GM12873 (cell line): Measurements from ENCODE around the gene RGS3.

Experiments
- TF ChIP-seq, protein P1 (sequence below): IDR thresholded peaks from 2 replicates; pipeline ENCODE4 v1.5.1; 2012; ENCODE audit warnings: low read depth, mild to moderate bottlenecking, moderate library complexity, low read length, control low read depth; ENCODE audit not compliant: insufficient read depth; ENCODE audit errors: missing control alignments

The RGS3 gene

DNA sequence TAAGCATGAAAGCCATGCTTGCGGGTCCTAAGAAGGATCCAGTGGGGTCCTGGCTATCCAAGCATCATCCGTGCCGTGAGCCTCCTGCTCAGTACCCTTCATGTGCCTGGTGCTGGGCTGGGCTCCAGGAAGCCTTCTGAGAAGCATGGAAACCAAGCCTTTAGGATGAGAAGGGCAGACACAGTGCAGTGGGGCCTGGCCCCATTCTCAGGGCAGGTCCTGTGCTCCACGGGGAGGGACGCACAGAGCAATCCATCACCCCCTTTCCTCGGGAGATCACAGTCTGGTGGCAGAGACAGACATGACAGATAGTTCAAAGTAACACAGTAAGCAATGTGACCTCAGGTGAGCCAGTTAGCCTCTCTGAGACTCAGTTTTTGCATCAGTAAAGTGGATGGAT is 76.9 kb downstream of the RGS3 start:
- TF ChIP-seq, protein P1, sequence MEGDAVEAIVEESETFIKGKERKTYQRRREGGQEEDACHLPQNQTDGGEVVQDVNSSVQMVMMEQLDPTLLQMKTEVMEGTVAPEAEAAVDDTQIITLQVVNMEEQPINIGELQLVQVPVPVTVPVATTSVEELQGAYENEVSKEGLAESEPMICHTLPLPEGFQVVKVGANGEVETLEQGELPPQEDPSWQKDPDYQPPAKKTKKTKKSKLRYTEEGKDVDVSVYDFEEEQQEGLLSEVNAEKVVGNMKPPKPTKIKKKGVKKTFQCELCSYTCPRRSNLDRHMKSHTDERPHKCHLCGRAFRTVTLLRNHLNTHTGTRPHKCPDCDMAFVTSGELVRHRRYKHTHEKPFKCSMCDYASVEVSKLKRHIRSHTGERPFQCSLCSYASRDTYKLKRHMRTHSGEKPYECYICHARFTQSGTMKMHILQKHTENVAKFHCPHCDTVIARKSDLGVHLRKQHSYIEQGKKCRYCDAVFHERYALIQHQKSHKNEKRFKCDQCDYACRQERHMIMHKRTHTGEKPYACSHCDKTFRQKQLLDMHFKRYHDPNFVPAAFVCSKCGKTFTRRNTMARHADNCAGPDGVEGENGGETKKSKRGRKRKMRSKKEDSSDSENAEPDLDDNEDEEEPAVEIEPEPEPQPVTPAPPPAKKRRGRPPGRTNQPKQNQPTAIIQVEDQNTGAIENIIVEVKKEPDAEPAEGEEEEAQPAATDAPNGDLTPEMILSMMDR: no peak

DNA sequence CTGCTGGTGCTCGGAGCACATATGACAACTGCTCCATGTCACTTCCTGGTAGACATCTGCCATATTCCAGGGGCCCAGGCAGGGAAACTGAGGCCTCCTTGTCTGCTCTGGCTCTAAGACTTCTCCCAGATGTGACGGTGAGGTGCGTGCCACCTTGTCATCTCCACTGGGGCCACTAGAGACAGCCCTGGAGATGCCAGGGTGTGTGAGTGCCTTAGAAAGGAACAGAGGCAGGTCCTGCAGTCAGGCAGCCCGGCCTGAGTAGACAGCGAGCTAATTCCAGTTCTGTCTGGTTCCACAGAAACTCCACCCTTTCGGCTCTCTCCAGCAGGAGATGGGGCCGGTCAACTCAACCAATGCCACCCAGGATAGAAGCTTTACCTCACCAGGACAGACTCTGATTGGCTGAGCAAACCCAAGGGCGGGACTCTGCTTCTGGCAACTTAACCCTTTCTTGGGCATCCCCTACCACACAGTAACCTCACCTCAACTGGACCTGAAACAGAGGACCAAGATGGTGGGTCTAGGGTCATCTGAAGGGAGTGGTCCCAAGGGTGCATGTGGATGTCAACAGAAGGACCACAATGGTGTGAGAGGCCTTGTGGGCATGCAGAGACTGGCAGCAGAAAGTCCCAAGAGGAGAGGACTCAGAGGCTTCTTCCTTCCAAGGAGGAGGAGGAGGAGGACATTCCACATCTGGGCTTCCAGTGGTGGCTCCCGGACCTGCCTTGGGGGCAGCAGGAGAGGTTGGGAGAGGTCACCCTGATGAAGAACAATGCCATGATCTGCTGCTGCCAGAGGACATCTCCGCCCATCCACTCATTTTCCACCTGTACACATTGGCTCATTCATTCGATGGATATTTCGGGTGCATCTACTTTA is 77.7 kb downstream of the RGS3 start:
- TF ChIP-seq, protein P1: no peak

DNA sequence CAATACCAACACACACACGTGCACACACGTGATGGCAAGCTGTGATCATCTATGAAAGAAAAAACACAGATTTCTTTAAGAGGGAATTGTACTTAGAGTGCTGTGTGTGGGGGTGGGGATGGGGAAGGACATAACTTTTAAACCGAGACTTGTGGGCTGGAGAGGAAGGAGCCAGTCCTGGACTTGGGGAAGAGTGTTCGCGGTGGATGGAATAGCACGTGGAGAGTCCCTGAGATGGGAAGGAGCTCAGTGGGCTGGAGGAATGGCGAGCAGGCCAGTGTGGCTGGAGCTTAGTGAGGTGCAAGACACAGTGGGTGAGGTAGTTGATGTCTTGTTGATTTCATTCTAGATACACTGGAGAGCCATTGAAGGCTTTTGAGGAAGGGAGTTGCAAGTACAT is 78.5 kb downstream of the RGS3 start:
- TF ChIP-seq, protein P1: no peak

DNA sequence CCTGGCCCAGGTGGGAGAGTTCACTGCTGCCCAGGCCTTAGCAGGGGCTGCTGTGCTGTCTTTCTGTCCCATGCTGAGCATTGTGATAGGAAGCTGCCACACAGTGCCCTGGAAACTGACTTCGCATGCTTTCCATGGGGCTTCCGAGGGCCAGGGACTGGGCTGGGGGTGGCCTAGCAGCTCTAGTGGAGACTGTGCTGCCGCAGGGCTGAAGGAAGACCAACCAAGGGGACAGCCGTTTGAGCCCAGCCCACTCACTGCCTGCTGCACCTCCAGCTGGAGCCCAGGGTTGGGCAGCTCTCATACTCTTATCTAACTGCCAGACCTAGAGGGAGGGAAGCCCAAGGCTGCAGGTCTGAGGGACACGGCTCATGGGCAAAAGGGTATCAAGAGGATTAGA is 79.2 kb downstream of the RGS3 start:
- TF ChIP-seq, protein P1: no peak

DNA sequence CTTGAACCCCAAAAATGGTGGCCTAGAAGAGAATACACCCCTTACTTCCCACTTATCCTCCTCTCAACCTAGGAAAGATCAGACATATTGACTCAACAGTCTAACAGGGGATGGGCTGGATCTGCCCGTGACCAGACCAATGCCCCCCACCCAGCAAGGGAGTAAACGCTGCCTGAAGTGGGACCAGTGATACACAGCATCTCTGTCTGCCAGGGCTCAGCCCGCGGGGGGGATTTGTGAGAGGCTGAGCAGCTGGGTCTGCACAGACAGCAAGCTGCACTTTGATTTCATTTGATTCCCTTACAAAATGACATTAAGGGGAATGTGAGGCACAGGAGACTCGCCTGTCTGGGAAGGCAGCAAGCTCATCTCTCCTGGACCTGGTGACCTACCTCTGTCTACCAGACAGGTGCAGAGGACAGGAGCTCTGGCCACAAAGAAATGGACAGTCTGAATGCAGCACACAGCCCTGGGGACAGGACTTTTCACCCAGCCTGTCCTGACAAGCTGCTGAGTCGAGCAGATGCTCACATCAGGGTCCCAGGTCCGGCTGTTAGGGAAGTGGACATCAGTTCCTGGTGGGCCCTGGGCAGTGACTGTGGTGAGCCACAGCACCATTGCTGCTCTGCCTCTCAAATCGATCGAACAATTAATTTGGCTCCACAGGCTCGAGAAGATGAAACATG is 79.9 kb downstream of the RGS3 start:
- TF ChIP-seq, protein P1: no peak

DNA sequence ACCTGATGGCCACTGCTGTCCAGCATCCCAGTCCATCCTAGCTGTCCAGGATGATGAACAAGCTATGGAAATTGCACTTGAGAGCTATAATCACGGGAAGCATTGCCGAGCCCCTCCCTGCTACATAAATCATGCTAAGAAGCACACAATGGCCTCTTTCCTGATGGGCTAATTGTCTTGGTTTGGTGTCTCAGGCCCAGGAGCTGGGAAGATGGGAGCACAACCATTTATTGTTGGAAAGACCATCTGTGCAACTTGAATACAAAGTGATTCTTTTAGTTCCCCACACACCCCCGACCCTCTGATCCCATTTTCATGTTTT is 80.4 kb downstream of the RGS3 start:
- TF ChIP-seq, protein P1: no peak

DNA sequence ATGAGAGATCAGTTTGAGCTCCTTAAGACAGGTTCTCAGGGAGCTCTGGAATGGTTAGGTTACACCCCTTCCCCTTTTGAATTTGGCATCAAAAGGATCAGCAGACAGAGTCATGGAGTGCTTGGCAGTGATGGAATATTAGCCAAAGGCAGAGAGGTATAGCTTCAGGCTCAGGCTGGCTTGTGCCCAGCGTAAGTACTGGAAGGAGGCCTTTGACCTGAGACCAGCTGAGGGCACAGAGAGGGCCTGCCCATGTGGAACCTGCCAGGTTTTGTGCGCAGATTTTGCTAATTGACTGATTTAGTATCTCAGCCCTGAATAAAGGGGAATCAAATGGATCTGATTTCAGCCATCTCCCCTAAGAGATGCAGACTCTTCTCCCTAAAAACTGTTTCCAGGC is 81.5 kb downstream of the RGS3 start:
- TF ChIP-seq, protein P1: no peak
